Hepatocyte (in vitro differentiated cells): ENCODE measurements around the gene CUL1.

Source experiments
- CTCF ChIP-seq: fragments of 200-600 bp; sonication (generic); IDR thresholded peaks from 2 replicates; pipeline ENCODE4 v1.5.1; 2016; ENCODE audit warnings: antibody characterized with exemption, mild to moderate bottlenecking; ENCODE audit not compliant: poor library complexity
- EZH2phosphoT487 ChIP-seq: fragments of 200-600 bp; sonication (generic); IDR thresholded peaks from one replicate; pipeline ENCODE4 v1.6.1; 2018; ENCODE audit warnings: antibody characterized with exemption, mild to moderate bottlenecking, low read depth, moderate library complexity; ENCODE audit not compliant: unreplicated experiment, severe bottlenecking

GRCh38 chr7:148687555-148687954, 11.1 kb upstream of the CUL1 start:
- TF ChIP-seq CTCF (no peak), EZH2phosphoT487 (no peak)
